HepG2 (cell line): ENCODE data around the gene MED23. TPM values are rescaled to one million over a fixed set of nuclear protein-coding genes. Genes with fewer than 3 reads are reported as not detected.

Experiments used
- ATF3 ChIP-seq: sonication (generic); formaldehyde crosslinking; IDR thresholded peaks from 2 replicates; pipeline ENCODE4 v1.4.0; 2020; ENCODE audit warnings: missing genetic modification reagents
- ATF6 ChIP-seq: sonication (generic); formaldehyde crosslinking; conservative IDR thresholded peaks from 2 replicates; pipeline ENCODE4 v1.4.0; 2020; ENCODE audit warnings: missing genetic modification reagents
- DBP ChIP-seq: sonication (generic); formaldehyde crosslinking; IDR thresholded peaks from 2 replicates; pipeline ENCODE4 v1.4.0; 2020; ENCODE audit warnings: missing genetic modification reagents; ENCODE audit errors: not compliant biosample characterization
- FOXO1 ChIP-seq: sonication (generic); formaldehyde crosslinking; IDR thresholded peaks from 2 replicates; pipeline ENCODE4 v1.4.0; 2020; ENCODE audit warnings: missing genetic modification reagents
- GATAD2A ChIP-seq: IDR thresholded peaks from 2 replicates; pipeline ENCODE4 v1.6.1; 2016
- MBNL3 ChIP-seq: fragments of 250-450 bp; sonication (Bioruptor Pico); conservative IDR thresholded peaks from 2 replicates; pipeline ENCODE4 v1.8.0; 2022; ENCODE audit warnings: mild to moderate bottlenecking, inconsistent platforms
- NAIF1 ChIP-seq: sonication (generic); formaldehyde crosslinking; IDR thresholded peaks from 2 replicates; pipeline ENCODE4 v1.5.0; 2020; ENCODE audit warnings: mild to moderate bottlenecking, missing genetic modification reagents, borderline replicate concordance
- PBX3 ChIP-seq: sonication (generic); formaldehyde crosslinking; IDR thresholded peaks from 2 replicates; pipeline ENCODE4 v1.8.1; 2023; ENCODE audit warnings: missing genetic modification reagents, inconsistent platforms, borderline replicate concordance
- TFDP2 ChIP-seq: sonication (generic); formaldehyde crosslinking; IDR thresholded peaks from 2 replicates; pipeline ENCODE4 v1.4.0; 2020; ENCODE audit warnings: missing genetic modification reagents
- ZBTB20 ChIP-seq: sonication (generic); formaldehyde crosslinking; IDR thresholded peaks from 2 replicates; pipeline ENCODE4 v1.8.1; 2023; ENCODE audit warnings: missing genetic modification reagents, low read depth, mild to moderate bottlenecking, borderline replicate concordance
- ZBTB49 ChIP-seq: sonication (generic); formaldehyde crosslinking; IDR thresholded peaks from 2 replicates; pipeline ENCODE4 v1.4.0; 2020; ENCODE audit warnings: missing genetic modification reagents, borderline replicate concordance
- ZBTB8A ChIP-seq: sonication (generic); formaldehyde crosslinking; IDR thresholded peaks from 2 replicates; pipeline ENCODE4 v1.4.0; 2020; ENCODE audit warnings: mild to moderate bottlenecking, low read depth, missing genetic modification reagents, borderline replicate concordance
- ZNF496 ChIP-seq: sonication (generic); formaldehyde crosslinking; IDR thresholded peaks from 2 replicates; pipeline ENCODE4 v1.8.1; 2023; ENCODE audit warnings: mild to moderate bottlenecking, moderate library complexity, missing genetic modification reagents; ENCODE audit not compliant: insufficient replicate concordance
- ZNF576 ChIP-seq: sonication (generic); formaldehyde crosslinking; IDR thresholded peaks from 2 replicates; pipeline ENCODE4 v1.4.0; 2020; ENCODE audit warnings: mild to moderate bottlenecking, missing genetic modification reagents
- ZNF713 ChIP-seq: sonication (generic); formaldehyde crosslinking; IDR thresholded peaks from 2 replicates; pipeline ENCODE4 v1.4.0; 2020; ENCODE audit warnings: mild to moderate bottlenecking, missing genetic modification reagents
- ZNF816 ChIP-seq: sonication (generic); formaldehyde crosslinking; IDR thresholded peaks from 2 replicates; pipeline ENCODE4 v1.8.0; 2022; ENCODE audit warnings: missing genetic modification reagents, mild to moderate bottlenecking, borderline replicate concordance
- polyA plus RNA-seq, 8 experiments: library from polyadenylated mRNA; depleted of rRNA in 3 of 8; stranded (reverse) in 7 of 8; unstranded in 1 of 8; fragments of >200 nt; fragmentation: Illumina TruSeq in 4 of 8; extraction: Trizol in 4 of 8; gene quantifications; 2 replicates each; pipeline versions ENCODE4 v1.2.1 to v1.2.3, GENCODE V29; 2011 to 2016; ENCODE audit warnings: low read depth in 4 of 8, missing spikeins in 1 of 8, mixed read lengths in 1 of 8; ENCODE audit not compliant: insufficient read depth in 1 of 8
- total RNA-seq, 5 experiments: library from RNA; depleted of rRNA; stranded (reverse); fragments of >200 nt; fragmentation: Illumina TruSeq; extraction: Trizol; gene quantifications; 2 replicates each; pipeline ENCODE4 v1.2.3, GENCODE V29; 2016; ENCODE audit warnings: low read depth in 1 of 5

Gene MED23
- total and polyA plus RNA-seq, 2 of the 13 experiments (the other 11 are each of a cell fraction or from before 2014, with no cell fraction given), result 34.9 to 50.5 TPM

GRCh38 chr6:131627724-131628682 is at the start of gene MED23 (continued):
- TF ChIP-seq DBP (peak; percentile 92), MBNL3 (CRISPR knock-in tag) (no peak), ZBTB20 (CRISPR knock-in tag) (peak; percentile 99), TFDP2 (CRISPR knock-in tag) (peak; percentile 90), ZNF496 (CRISPR knock-in tag) (no peak), ATF6 (peak; percentile 98), FOXO1 (CRISPR knock-in tag) (peak; percentile 92), ZNF816 (CRISPR knock-in tag) (peak; percentile 98), ZBTB49 (CRISPR knock-in tag) (peak; percentile 77; the same call in 1 of the 2 replicates), ZNF713 (peak; percentile 100), PBX3 (CRISPR knock-in tag) (peak; percentile 72; the same call in 1 of the 2 replicates), ZBTB8A (CRISPR knock-in tag) (peak; percentile 95; the same call in 1 of the 2 replicates), NAIF1 (CRISPR knock-in tag) (peak; percentile 92), ATF3 (CRISPR knock-in tag) (peak; percentile 71), ZNF576 (peak; percentile 96; the same call in 1 of the 2 replicates), GATAD2A (CRISPR knock-in tag) (peak; percentile 98)
